T-helper 17 cell (primary cell): ENCODE results near the gene CSAG1. TPM values are rescaled to one million over a fixed set of nuclear protein-coding genes. Genes with fewer than 3 reads are reported as not detected.
"Not testable (repeated sequence)": the region's sequence is repeated elsewhere in the genome, so short reads cannot be mapped to it uniquely, and the experiment has no call there.

Source experiments
- ATAC-seq: fragments of 150-1000 bp; cut with Tn5 transposase; 2 replicates; pipeline ENCODE4 v1.10.0; 2021; ENCODE audit warnings: mild to moderate bottlenecking, moderate library complexity
- DNase-seq, 3 donors: peaks; one replicate each; pipeline versions ENCODE4 v3.0.0 to v3.0.0-alpha.2; 2020 to 2021
- H3K9me3 ChIP-seq: one replicate; pipeline ENCODE4 v1.7.0; 2013; ENCODE audit warnings: low read length, mild to moderate bottlenecking; ENCODE audit not compliant: control insufficient read depth, poor library complexity, severe bottlenecking
- H3K27ac Mint-ChIP-seq: one replicate; pipeline ENCODE4 v1.8.0; 2022; ENCODE audit warnings: mild to moderate bottlenecking, moderate library complexity, mixed read lengths
- H3K27me3 Mint-ChIP-seq: one replicate; pipeline ENCODE4 v1.8.0; 2022; ENCODE audit warnings: mixed read lengths
- H3K36me3 Mint-ChIP-seq: one replicate; pipeline ENCODE4 v1.8.0; 2022; ENCODE audit warnings: low read depth, mixed read lengths
- H3K4me1 Mint-ChIP-seq: one replicate; pipeline ENCODE4 v1.8.0; 2022; ENCODE audit warnings: mild to moderate bottlenecking, mixed read lengths
- H3K4me3 Mint-ChIP-seq: one replicate; pipeline ENCODE4 v1.8.0; 2022; ENCODE audit warnings: mild to moderate bottlenecking, moderate library complexity, mixed read lengths
- total RNA-seq, 4 donors: library from RNA in 2 of 4; stranded (reverse) in 2 of 4; gene quantifications; one replicate each; pipeline ENCODE4 v1.2.3 and lab custom pipeline; 2022 to 2026

The CSAG1 gene
- total RNA-seq, 2 donors from 2014 or later, result not detected

GRCh38 chrX:152734143-152734858 lies 780 bp upstream of the CSAG1 start:
- not testable (repeated sequence) for H3K4me1 Mint-ChIP-seq, ATAC-seq, H3K4me3 Mint-ChIP-seq, H3K36me3 Mint-ChIP-seq, DNase-seq, H3K9me3 ChIP-seq, H3K27me3 Mint-ChIP-seq, H3K27ac Mint-ChIP-seq

GRCh38 chrX:152725409-152725808 lies 8.1 kb downstream of the CSAG1 start:
- H3K27me3 Mint-ChIP-seq, result peaks cover 6% of the 10 kb centered on the region

GRCh38 chrX:152713815-152714787 lies 19.4 kb downstream of the CSAG1 start, which contains the start of gene MAGEA2B:
MAGEA2B (plus strand) TSS chrX:152714628; CDS start chrX:152717107, 2,479 bp downstream.
- H3K4me1 Mint-ChIP-seq, H3K4me3 Mint-ChIP-seq, ATAC-seq, H3K27ac Mint-ChIP-seq, H3K9me3 ChIP-seq, H3K27me3 Mint-ChIP-seq, H3K36me3 Mint-ChIP-seq, DNase-seq: not testable (repeated sequence)

More at GRCh38 chrX:152725409-152725808, 8.1 kb downstream of the CSAG1 start:
- no peak overlapping the region for H3K4me3 Mint-ChIP-seq
- H3K4me1 Mint-ChIP-seq, result no peaks in the 10 kb centered on the region
- no peaks in the 10 kb centered on the region for H3K36me3 Mint-ChIP-seq
- ATAC-seq (no peak), DNase-seq (no peak)
- no peaks in the 10 kb centered on the region for H3K9me3 ChIP-seq
- H3K27ac Mint-ChIP-seq, result no peak overlapping the region

GRCh38 chrX:152713195-152713594 lies 20.3 kb downstream of the CSAG1 start:
- not testable (repeated sequence) for H3K27me3 Mint-ChIP-seq, ATAC-seq, DNase-seq, H3K36me3 Mint-ChIP-seq, H3K4me3 Mint-ChIP-seq, H3K4me1 Mint-ChIP-seq, H3K9me3 ChIP-seq, H3K27ac Mint-ChIP-seq

- not testable (repeated sequence) for ATAC-seq, DNase-seq, H3K36me3 Mint-ChIP-seq, H3K4me1 Mint-ChIP-seq, H3K9me3 ChIP-seq, H3K27me3 Mint-ChIP-seq, H3K27ac Mint-ChIP-seq, H3K4me3 Mint-ChIP-seq
These were observed 24.3 kb downstream of the CSAG1 start, which contains the start of gene CSAG2 for GRCh38 chrX:152709173-152709572. CSAG2 (minus strand) TSS chrX:152709273; CDS start chrX:152709112, 161 bp downstream.

DNA sequence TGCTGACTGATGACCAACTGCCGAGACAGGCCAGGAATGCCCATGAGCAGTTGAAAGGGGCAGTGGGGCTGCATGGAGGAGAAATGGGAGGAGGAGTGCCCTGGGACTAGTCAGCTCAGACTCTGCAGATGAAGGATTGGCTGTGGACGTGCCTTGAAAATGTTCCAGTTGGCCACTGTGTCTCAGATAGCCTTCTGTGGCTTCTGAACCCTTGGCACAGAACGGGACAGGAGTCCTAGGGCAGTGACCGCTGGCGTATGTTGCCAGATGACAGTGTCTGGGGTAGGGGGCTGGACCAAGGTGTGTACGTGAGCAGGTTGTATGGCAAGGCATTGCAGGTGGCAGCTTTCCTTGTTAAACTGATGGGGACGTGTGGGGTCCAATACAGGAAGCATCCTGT lies 27.0 kb downstream of the CSAG1 start:
- not testable (repeated sequence) for H3K4me1 Mint-ChIP-seq, H3K27ac Mint-ChIP-seq, H3K36me3 Mint-ChIP-seq, H3K9me3 ChIP-seq, ATAC-seq, H3K27me3 Mint-ChIP-seq, DNase-seq, H3K4me3 Mint-ChIP-seq

- not testable (repeated sequence) for DNase-seq, H3K36me3 Mint-ChIP-seq, H3K4me1 Mint-ChIP-seq, ATAC-seq, H3K4me3 Mint-ChIP-seq, H3K27me3 Mint-ChIP-seq, H3K27ac Mint-ChIP-seq, H3K9me3 ChIP-seq
These were observed 33.1 kb downstream of the CSAG1 start for GRCh38 chrX:152700390-152700789.

DNA sequence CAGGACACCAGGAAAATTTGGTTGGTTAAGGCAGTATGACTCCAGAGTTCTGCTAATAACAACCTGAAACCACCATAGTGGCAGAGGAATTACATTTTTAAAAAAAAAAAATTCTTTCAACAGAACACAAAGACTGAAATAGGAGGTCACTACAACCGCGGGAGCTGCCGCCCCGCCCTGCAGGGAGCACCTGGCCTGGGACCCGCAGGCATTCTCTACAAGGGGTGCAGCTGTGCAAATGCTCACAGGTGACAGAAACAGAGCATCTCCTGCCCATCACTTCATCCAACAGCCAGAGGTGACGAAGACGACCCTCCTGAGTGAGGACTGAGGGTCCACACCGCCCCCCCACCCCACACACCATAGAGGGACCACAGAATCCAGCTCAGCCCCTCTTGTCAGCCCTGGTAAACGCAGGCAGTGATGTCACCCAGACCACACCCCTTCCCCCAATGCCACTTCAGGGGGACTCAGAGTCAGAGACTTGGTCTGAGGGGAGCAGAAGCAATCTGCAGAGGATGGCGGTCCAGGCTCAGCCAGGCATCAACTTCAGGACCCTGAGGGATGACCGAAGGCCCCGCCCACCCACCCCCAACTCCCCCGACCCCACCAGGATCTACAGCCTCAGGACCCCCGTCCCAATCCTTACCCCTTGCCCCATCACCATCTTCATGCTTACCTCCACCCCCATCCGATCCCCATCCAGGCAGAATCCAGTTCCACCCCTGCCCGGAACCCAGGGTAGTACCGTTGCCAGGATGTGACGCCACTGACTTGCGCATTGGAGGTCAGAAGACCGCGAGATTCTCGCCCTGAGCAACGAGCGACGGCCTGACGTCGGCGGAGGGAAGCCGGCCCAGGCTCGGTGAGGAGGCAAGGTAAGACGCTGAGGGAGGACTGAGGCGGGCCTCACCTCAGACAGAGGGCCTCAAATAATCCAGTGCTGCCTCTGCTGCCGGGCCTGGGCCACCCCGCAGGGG lies 35.3 kb downstream of the CSAG1 start, which contains the start of gene MAGEA3:
Gene MAGEA3, plus strand, starts transcription at position 843 of the 980 bp plus-strand sequence. CDS start 2,039 bp downstream, outside the sequence.
- H3K27me3 Mint-ChIP-seq, H3K4me1 Mint-ChIP-seq, H3K27ac Mint-ChIP-seq, H3K36me3 Mint-ChIP-seq, DNase-seq, H3K9me3 ChIP-seq, H3K4me3 Mint-ChIP-seq, ATAC-seq: not testable (repeated sequence)

DNA sequence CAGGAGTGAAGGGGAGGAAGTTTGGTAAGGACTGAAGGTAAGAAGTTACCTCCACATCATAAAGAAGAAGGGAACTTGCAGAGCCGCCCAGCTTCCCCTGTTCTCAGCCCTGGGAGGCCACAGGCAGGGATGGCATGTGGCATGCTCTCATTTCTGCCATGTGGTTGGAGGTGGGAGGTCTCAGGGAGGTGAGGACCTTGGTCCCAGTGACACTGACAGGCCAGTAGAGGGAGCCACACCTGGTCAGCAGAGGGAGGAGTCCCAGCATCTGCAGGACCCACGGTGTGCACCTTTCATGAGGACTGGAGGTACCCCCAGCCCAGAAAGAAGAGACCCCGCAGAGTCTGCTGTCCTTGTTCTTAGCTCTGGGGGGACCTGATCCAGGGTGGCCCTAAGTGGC lies 52.5 kb downstream of the CSAG1 start:
- not testable (repeated sequence) for ATAC-seq, H3K4me3 Mint-ChIP-seq, H3K9me3 ChIP-seq, H3K4me1 Mint-ChIP-seq, H3K27me3 Mint-ChIP-seq, H3K27ac Mint-ChIP-seq, DNase-seq, H3K36me3 Mint-ChIP-seq

Other genes starting within 250 kb of the CSAG1 start
- not detected for gene GABRQ, start 95.8 kb downstream of the CSAG1 start, total RNA-seq
- gene MAGEA3, start 34.9 kb downstream of the CSAG1 start, total RNA-seq, result not detected
- gene CSAG2, start 24.4 kb downstream of the CSAG1 start, total RNA-seq, result not detected
- not detected for gene MAGEA2B, start 19.1 kb downstream of the CSAG1 start, total RNA-seq
- not detected for gene MAGEA12, start within 50 bp of the CSAG1 start, total RNA-seq
- gene MAGEA2, start 20.1 kb upstream of the CSAG1 start, total RNA-seq, result not detected
- not detected for gene CSAG3, start 25.5 kb upstream of the CSAG1 start, total RNA-seq
- gene MAGEA6, start 36.0 kb upstream of the CSAG1 start, total RNA-seq, result not detected
- gene CETN2, start 97.0 kb upstream of the CSAG1 start, total RNA-seq, result 1 to 10 TPM; 7.5 to 9.4 TPM
- gene NSDHL, start 97.3 kb upstream of the CSAG1 start, total RNA-seq, result 1 to 10 TPM; 4.3 to 5.3 TPM
- gene ZNF185, start 164.3 kb upstream of the CSAG1 start, total RNA-seq, result 10 to 100 TPM in 1 of 2 donors, 1 to 10 TPM in 1; 2.7 to 40.2 TPM